Activated CD4-positive, alpha-beta T cell treated with anti-CD3 and anti-CD28 coated beads, Interleukin-2, Interleukin-6, amounts not matched to agents 100 ng/mL and 50 ng/mL, durations not matched to agents 16 hours and 8 hours (primary cell): Measurements from ENCODE around the gene EIF5A.
A peak's percentile ranks its signal among the peaks of the same experiment; 100 is the strongest.

Experiments
- DNase-seq: peaks from one replicate; pipeline ENCODE4 v3.0.0-alpha.2; 2020

The EIF5A gene

DNA sequence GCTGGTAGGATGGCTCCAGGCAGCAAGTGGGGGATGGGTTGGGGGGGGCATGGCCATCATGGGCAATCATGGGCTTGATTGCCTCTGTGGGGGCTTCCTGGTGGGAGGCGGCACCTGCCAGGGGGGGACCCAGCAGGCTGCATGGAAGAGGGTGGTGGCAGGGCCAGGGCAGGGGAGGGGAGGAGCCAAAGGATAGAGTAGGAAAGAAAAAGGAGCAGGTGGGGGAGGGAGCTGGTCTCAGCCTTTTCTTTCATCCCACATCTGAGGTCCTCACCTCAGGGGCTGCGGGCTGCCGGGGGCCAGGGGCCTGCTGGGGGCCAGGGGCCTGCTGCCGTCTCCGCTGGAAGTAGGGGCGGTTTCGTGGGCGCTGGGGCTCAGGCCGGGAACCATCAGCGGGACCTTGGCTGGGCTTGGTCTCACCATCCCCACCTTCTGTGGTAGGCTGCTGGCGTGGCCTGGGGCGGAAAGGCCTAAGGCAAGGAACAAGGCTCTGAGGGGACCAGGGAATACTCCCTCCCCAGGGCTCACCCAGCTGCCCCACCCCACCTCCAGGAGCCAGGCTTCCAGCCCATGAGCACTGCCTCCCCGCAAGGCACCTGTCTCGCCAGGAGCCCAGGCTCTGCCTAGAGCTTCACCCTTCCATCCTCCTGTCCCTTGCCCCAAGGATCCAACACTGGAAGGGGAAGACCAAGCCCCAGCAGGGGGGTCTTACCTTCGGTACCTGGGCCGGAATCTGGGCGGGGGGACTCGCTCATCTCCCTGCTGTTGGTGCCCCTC is 18.0 kb upstream of the EIF5A start:
- DNase-seq, result no peak

DNA sequence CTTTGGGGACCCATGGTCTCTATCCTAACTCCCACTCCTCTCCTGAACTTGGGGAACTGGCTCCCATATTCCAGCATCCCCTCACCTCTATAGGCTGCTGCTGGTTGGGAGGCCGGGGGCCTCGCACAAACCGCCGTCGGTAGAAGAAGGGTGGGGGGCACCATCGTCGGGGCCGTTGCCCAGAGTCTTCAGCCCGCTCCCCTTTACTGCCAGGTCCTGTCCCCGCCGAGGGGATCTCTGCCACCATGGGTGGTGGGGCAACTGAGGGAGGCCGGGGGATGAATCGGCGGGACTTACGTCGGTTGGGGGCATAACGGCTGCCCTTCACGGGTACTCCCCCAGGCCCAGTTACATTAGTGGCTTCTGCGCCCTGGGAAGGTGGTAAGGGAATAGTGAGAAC is 17.3 kb upstream of the EIF5A start:
- no peak for DNase-seq

DNA sequence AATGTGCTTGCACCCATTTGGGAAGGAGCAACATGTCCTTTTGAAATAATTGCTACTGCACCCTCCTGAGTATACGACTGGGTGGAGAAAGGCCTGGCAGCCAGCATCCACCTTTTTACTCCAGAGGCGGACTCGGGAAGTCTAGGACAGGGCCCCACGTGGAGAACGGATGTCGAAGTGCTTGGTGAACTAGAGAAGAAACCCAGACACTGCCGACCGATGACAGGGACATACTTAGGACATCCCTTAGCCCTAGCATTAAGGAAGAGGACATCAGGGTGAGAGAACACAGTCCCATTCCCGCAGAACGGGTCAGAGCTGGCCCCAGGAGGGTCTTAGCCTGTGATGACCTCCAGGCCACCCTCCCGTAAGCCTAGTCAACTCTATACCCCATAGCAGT is 16.7 kb upstream of the EIF5A start:
- DNase-seq, result no peak

DNA sequence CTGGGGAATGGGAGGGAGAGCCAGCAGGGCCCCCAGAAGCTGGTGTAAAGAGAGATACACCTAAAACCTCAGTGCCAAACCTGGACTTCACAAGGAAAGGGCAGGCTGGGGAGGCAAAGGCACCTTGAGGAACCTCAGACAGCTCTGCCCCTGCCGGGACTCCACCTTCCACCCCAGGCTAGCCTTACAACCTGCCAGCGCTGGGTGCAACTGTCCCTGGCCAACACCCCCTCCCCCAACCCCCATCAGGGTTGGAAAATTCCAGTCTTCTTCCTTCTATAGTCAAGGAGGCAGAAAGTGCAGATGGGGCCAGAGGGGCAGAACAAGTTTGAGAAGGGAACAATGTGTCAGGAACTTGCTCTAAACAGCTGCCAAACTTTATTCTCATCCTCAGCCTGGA is 15.2 kb upstream of the EIF5A start:
- no peak for DNase-seq

DNA sequence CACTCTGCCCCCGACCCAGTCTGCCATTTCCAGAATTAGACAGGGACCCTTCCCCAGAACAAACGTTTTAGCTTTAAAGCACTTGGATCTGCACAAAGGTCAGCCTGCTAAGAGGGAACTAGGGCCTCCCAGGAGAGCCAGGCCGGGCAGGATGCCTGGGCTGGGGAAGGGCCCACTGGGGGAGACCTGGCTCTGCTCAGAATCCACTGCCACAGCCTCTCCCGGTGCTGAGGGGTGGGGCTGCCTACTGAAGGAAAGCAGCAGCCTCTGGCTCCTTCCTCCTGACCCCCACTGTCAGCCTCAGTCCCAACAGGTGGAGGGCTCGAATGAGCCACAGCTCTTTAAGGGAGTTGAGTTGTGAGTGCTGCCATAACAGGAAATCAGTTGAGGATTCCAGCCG is 14.7 kb upstream of the EIF5A start:
- DNase-seq, result no peak

DNA sequence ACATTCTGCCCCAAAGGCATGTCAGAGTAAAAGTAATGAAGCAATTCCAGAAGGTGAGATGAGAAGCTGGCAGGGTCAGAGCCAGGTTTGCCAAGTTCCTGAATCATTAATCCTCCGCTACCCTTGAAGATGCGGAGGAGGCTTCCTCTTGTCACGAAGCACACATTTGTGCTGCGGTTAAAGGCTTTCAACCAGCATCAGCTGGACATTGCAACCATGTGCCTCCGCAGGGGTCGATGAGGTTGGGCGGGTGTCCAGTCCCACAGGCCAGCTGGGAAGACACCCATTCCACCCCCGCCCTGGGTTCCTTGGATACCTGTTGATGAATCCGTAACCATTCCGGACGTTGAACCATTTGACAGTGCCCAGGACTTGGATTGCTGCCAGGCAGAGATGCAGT is 14.3 kb upstream of the EIF5A start:
- no peak for DNase-seq

DNA sequence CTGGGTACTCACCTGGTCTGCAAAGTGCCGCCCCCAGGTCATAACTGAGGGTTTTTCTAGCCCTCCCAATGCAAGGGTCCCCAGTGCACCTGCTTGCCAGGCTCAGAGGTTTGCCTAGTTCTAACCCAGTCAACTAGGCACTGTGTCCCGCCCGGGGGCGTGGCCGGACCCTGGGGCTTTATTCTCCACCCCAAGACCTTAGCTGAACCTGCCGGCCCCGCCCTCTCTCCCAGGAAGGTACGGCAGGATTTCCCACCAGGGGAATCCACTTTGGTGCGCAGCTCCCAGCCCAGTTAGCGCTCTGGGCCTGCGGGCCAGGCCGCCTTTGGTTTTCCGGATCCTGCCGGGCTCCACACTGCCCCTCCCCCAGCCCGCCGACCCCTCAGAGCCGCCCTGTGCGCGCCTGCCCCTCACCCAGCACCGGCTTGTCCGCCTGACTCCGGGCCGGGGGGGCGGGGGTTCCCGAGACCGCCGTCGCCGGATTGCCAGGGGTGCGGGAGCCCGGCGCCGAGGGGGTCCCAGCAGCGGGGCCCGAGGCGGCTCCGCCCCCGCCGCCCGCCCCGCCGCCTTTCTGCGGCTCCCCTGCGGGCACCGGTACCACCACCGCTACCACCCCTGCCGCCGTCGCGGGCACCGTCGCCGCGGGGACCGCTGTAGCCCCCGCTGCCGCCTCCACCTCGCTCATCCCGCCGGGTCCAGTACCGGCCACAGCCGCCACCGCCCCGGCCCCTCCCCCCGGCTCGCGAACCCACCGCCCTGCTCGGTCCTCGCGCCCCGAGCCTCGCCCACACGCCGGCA is 13.4 kb upstream of the EIF5A start:
- no peak for DNase-seq

DNA sequence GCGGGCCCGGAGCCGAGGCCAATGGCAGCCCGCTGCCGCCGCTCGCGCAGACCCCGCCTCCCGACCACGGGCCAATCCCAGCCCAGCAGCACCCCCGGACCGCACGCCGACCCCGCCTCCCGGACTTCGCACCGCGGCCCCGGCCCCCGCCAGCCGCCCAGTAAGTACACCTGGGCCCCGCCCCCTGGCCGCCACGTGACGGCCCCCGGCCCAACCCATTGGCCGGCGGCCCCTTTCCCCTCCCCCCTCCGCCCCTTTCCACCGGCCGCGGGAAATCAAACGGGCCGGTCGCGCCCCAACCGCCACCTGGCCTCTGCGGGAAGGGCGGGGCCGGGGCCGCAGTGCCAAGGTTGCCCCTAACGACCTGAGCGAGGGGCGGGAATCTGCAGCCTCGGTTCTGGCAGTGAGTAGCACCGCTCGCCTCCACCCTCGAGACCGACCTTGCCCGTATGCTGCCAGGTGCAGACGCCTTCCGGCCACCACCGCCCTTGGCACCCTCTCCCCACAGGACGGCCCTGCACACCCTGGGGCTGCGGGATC is 12.7 kb upstream of the EIF5A start, which contains the start of gene YBX2:
TSS of gene YBX2 (minus strand) at position 26 of the 540 bp plus-strand sequence. CDS start 139 bp downstream, outside the sequence.
- peak; percentile 85 for DNase-seq

DNA sequence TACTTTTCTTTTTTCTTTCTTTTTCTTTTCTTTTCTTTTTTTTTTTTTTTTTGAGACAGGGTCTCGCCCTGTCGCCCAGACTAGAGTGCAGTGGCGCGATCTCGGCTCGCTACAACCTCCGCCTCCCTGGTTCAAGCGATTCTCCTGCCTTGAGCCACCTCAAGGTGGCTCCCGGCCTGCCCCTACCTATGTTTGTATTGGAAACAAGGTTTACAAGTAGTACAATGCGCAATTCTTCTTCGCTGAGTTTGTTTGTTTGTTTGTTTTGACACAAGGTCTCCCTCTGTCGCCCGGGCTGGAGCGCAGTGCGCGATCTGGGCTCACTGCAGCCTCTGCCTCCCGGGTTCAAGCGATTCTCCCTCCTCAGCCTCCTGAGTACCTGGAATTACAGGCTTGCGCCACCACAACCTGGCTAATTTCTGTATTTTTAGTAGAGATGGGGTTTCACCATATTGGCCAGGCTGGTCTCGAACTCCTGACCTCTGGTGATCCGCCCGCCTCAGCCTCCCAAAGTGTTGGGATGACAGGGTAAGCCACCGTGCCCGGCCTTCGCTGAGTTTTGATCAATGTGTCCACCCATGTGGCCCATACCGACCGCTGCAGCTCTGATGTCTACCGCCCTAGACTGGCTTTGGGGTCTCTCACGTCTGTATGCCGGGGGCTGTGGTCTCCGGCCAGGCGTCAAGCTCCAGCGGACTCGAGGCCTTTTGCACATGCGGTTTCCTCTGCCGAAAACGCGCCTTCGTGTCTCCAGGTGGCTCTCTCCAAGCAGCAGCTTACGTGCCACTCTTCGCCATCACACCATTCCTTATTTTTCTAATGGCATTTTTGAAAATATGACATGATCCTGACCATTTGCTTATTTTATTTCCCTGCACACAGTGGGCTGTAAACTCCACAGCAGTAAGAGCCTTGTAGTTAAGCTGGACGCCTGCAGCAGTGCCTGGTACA is 11.9 kb upstream of the EIF5A start:
- DNase-seq, result no peak

DNA sequence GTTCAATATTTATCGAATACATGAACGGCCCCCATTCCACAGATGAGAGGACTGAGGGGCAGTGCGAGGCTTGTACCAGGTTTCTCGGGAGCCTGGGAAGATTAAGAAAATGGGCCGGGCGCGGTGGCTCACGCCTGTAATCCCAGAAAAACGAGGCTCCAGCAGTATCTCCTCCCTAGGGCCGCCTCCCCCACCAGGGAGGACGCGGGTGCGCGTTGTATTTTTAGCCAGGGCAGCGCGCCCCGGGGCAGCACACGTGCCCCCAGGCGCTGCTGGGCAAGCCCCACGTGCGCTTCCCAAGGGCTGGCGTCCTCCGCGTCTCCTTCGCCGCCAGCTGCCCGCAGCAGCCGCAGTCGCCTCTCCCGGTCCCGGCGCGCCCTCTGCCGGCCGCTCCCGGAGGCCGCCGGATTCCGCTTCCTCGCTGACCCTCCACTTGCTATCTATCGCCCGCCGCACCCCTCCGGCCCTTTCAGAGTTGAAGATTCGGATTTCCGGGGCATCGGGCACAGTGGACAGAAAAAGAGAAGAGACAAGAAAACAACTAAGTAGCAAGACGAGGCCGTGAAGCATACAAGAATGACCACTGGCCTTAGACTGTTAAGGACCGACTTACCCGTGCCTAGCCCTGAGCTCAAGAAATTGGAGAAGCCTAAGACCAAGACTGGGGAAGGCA is 11.1 kb upstream of the EIF5A start:
- peak; percentile 81 for DNase-seq

DNA sequence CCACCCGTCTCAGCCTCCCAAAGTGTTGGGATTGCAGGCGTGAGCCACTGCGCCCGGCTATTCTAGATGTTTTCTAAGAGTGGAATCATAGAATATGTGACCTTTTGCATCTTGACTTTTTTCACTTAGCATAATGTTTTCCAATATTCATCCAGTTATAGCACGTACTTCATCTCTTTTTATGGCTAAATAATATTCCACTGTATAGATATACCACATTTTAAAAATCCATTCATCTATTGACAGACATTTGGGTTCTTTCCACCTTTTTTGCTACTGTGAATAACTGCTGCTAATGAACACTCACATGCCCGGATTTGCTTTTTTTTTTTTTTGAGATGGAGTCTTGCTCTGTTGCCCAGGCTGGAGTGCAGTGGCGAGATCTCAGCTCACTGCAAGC is 3.2 kb upstream of the EIF5A start:
- no peak for DNase-seq

DNA sequence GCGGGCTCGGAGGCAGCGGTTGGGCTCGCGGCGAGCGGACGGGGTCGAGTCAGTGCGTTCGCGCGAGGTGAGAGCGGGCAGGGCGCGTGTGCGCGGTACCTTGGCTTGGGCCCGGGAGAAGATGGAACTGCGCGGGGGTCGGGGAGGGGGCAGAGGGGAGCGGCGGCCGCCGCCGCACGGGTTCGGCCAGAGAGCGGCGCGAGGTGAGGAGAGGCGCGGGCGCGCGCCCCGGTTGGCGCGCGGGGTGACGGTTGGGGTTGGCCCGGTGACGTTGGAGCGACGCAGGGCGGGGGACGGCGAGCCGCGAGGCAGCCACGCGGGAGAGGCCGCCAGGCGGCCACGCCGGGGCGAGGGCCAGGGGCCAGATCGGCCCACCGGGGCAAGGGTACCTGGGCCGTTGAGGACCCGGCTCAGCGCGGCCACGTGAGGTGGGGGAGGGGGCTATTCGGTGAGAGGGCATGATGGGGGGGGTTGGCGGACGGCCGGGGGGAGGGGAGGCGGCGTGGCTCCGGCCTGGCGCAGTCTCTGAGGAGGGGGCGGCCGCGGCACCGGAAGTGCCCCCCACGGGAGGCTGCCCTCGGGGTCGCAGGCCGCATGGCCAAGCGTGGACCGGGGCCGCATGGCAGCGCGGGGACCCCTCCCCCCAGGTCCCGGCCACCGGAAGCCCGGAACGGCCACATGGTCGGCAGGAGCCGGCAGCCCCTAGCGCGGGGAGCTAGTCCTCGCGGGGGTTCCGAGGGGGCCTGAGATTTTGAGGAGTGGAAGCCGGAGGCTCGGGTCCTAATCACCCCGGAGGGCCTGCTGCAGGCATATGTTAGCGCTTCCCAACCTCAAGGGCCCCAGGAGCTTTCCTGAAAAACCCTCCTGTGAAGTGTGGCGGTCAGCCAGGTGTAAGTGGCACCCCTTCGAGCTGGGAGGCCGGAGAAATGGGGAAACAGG is 527 bp downstream of the EIF5A start:
- DNase-seq, result peak; percentile 62

DNA sequence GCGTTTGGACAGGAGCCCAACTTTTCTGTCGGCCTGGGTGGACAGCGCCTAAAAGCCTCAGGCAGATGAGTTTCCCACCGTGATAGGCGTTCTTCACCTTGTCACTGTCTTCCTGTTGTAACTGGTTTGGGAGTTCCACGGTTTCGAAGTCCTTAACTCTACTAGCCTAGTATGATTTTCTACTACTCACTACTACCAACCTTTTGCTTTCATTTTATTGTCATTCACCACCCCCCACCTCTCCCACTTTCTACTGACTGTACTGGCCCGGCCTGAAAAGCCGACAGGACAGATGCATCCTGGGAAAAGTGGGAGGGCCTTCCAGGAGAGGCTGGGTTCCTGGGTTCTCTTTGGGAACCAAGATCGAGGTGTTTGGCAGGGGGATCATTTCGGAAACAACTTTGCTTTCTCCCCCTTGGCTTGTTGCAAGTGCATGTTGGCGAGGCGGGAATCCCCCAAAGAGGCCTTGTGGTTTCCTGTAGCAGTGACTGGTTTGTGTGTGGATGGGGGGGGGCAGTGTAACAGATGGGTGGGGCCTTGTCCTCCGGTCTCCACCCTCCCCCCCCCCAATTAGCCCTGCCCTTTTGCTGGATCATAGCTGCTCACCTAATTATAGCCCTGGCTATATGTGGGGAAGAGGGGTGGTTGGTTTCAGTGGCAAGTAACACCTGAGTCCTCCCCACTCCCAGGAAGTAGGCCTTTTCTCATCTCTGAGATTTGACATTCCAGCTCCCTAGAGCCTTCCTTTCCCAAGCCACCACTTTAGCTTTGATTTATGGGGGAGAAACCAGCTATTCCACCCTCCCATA is 1.4 kb downstream of the EIF5A start:
- peak; percentile 87 for DNase-seq

DNA sequence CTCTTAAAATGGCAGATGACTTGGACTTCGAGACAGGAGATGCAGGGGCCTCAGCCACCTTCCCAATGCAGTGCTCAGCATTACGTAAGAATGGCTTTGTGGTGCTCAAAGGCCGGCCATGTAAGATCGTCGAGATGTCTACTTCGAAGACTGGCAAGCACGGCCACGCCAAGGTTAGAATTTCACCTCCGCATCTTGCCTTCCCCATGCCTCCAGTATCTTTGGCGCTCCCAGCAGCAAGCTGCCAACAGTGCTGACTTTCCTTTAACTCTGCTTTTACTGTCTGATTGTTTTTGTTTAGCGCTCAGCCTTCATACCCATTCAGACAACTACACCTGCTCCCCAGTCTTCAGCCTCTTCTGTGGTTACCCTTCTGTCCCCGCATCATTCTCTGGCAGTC is 2.2 kb downstream of the EIF5A start:
- no peak for DNase-seq

DNA sequence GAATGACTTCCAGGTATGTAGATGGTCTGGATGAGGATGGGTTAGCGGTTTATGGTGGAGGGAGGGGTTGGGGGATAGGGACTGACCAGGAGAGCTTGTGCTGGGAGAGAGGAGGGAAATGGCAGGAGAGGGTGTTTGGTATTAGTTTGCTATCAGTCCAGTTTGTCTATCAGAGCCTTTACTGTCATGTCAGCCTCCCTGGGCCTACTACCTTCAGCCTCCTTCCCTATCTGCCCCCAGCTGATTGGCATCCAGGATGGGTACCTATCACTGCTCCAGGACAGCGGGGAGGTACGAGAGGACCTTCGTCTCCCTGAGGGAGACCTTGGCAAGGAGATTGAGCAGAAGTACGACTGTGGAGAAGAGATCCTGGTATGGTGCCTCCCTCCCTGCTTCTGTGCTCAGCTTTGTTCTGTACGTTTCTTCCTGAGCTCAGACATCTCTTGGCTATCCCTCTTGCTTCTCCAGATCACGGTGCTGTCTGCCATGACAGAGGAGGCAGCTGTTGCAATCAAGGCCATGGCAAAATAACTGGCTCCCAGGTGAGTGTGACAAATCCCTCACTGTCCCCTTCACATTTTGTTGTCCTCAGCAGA is 3.8 kb downstream of the EIF5A start:
- no peak for DNase-seq

DNA sequence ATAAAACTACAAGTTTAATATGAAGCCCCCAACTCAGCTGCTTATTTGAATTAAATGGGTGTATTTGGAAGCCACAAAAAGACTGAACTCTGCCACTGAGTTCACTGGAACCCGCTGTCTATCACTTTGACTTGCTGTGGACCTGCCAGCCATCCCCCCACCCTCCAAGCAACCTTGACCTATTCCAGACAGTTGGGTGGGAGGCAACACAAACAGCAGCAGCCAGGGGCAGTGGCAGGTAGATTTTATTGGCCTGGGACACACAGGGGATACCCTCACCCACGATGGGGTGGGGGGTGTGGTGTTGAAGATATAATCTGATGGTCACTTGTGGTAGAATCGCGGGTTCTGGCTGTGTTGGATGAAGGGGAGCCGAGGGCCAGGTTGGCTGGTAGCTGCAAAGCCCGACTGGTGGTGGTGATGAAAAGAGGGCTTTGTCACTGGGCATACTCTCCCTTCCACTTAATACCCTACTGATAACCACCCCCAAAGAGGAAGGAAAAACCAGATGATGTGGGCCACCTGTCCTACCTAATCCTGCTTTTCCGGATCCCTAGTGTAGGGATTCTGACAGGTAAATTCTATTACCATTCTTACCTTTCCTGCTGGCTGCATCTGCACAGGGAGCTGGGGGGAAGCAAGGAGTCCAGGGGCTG is 5.1 kb downstream of the EIF5A start:
- no peak for DNase-seq

DNA sequence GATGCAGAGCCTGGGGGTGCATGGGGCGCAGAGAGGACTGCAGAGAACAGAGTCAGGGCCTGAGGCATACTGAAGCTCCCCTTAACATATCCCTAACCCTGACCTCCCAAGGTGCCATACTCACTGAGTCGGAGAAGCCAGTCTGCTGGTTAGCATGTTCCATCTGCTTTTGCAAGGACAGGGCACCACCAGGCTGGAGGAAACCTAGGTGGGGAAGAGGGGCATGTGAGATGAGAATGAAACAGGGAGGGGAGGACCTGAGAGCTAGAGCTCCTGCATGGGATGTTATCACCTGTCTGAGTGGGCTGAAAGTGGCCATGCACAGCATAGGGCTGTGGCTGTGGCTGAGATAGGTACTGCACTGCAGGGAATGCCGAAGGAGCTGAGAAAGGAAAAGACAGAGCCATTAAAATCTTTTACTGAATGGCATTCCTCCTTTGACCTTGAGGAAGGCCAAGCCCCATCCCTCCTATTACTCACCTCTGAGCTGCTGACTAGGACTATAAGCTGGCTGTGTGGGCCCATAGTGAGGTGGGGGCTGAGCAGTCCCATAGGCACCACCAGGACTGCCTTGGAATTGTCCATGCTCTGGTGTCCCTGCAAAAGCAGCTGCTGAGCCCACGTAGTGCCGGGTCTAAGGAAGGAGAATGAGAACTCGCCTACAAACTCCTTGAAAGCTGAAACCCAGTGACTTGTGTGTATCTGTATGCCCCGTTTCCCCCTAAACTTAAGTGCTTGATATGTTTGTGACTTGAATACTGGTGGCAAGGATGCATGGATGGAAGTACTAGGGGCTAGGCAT is 5.9 kb downstream of the EIF5A start:
- DNase-seq, result peak; percentile 39
